Spleen (tissue), 11 donors: ENCODE results near the gene NUP210L. TPM values are rescaled to one million over a fixed set of nuclear protein-coding genes. Genes with fewer than 3 reads are reported as not detected.
"Not testable (repeated sequence)": the region's sequence is repeated elsewhere in the genome, so short reads cannot be mapped to it uniquely, and the experiment has no call there.

Experiments used
- DNase-seq: peaks from one replicate; pipeline ENCODE4 v3.0.0-alpha.2; 2020
- H3K27ac ChIP-seq, 8 donors: fragments of 200-600 bp; sonication (generic) in 7 of 8; 1 replicate in 4 of 8; 2 replicates in 4 of 8; pipeline versions ENCODE4 v1.5.0 to v1.8.0; 2016 to 2021; ENCODE audit warnings: inconsistent platforms in 4 of 8, mild to moderate bottlenecking in 4 of 8, moderate library complexity in 1 of 8
- H3K27me3 ChIP-seq, 7 donors: fragments of 200-600 bp; sonication (generic) in 6 of 7; replicated peaks in 1 of 7; 1 replicate in 4 of 7; 2 replicates in 3 of 7; pipeline versions ENCODE4 v1.5.0 to v1.8.0; 2016 to 2021; ENCODE audit warnings: inconsistent platforms in 3 of 7, mild to moderate bottlenecking in 1 of 7
- H3K36me3 ChIP-seq, 6 donors: fragments of 200-600 bp; sonication (generic) in 5 of 6; 1 replicate in 4 of 6; 2 replicates in 2 of 6; pipeline versions ENCODE4 v1.5.0 to v1.8.0; 2016 to 2021; ENCODE audit warnings: inconsistent platforms in 2 of 6
- H3K4me1 ChIP-seq, 6 donors: fragments of 200-600 bp; sonication (generic) in 5 of 6; 1 replicate in 3 of 6; 2 replicates in 3 of 6; pipeline versions ENCODE4 v1.5.0 to v1.8.0; 2016 to 2021; ENCODE audit warnings: inconsistent platforms in 3 of 6
- H3K4me3 ChIP-seq, 8 donors: fragments of 200-600 bp; sonication (generic) in 7 of 8; 1 replicate in 4 of 8; 2 replicates in 4 of 8; pipeline versions ENCODE4 v1.5.0 to v1.8.0; 2016 to 2021; ENCODE audit warnings: inconsistent platforms in 4 of 8, mild to moderate bottlenecking in 4 of 8, moderate library complexity in 2 of 8
- H3K9me3 ChIP-seq, 8 donors: fragments of 200-600 bp; sonication (generic) in 7 of 8; 1 replicate in 4 of 8; 2 replicates in 4 of 8; pipeline versions ENCODE4 v1.5.0 to v1.8.0; 2016 to 2021; ENCODE audit warnings: inconsistent platforms in 4 of 8
- CTCF ChIP-seq, 11 experiments: fragments of 200-600 bp in 7 of 11; fragments of 450-650 bp in 4 of 11; sonication (generic) in 4 of 11; IDR thresholded peaks in 8 of 11; conservative IDR thresholded peaks in 3 of 11; 1 replicate in 7 of 11; 2 replicates in 4 of 11; pipeline versions ENCODE4 v1.4.0 to v1.8.0; 2016 to 2021; ENCODE audit warnings: antibody characterized with exemption in 11 of 11, inconsistent platforms in 4 of 11, mild to moderate bottlenecking in 1 of 11
- POLR2A ChIP-seq, 3 donors: fragments of 450-650 bp; IDR thresholded peaks; one replicate each; pipeline ENCODE4 v1.5.1; 2017; ENCODE audit warnings: antibody characterized with exemption in 3 of 3, mild to moderate bottlenecking in 1 of 3
- POLR2AphosphoS5 ChIP-seq, 3 donors: sonication (generic); formaldehyde crosslinking; IDR thresholded peaks; one replicate each; pipeline ENCODE4 v1.5.1; 2017; ENCODE audit warnings: antibody characterized with exemption in 3 of 3
- WGBS, 5 donors: extraction: QIAGEN DNeasy Blood & Tissue Kit in 3 of 5; methylation state at CpG; one replicate each; pipeline versions ENCODE4 v1.1.5 to v1.1.7; 2013 to 2018; 5-methylcytosine and 5-hydroxymethylcytosine counted together
- intact Hi-C: fragments of 100-400 bp; cut with DNase I; formaldehyde crosslinking; loops from one replicate; pipeline ENCODE4 v1.15.0; 2023; ENCODE audit warnings: low total_unique reads
- polyA plus RNA-seq, 3 donors: library from polyadenylated mRNA; stranded (reverse); fragments of 200-250 nt; gene quantifications; one replicate each; pipeline ENCODE4 v1.2.1, GENCODE V29; 2013
- total RNA-seq, 7 donors: library from RNA; depleted of rRNA in 3 of 7; stranded (reverse); fragments of >200 nt in 3 of 7; fragmentation: NEBNext Ultra II Directional in 4 of 7; extraction: Animal tissue kit (Norgen Biotek cat#: 25700) in 4 of 7; gene quantifications; one replicate each; pipeline versions ENCODE4 v1.1.0 to v1.2.1, GENCODE V29; 2016 to 2021
- donor health status: healthy with polysubstance abuse.
- donor health status: DM: no; HTN: no; CAD: no; lungs with moderate emphysema.
- donor health status: DM: no; HTN: no; CAD: no.
- donor health status: Bipolar disorder and iron deficiency.
- donor health status: healthy.
- donor health status: DM: no; HTN: no; CAD: no.
- donor health status: DM: yes; HTN: yes; CAD: no.

The NUP210L gene
- total and polyA plus RNA-seq, 10 donors = 0.02 to 0.34 (median 0.09) TPM; not detected in 4

DNA sequence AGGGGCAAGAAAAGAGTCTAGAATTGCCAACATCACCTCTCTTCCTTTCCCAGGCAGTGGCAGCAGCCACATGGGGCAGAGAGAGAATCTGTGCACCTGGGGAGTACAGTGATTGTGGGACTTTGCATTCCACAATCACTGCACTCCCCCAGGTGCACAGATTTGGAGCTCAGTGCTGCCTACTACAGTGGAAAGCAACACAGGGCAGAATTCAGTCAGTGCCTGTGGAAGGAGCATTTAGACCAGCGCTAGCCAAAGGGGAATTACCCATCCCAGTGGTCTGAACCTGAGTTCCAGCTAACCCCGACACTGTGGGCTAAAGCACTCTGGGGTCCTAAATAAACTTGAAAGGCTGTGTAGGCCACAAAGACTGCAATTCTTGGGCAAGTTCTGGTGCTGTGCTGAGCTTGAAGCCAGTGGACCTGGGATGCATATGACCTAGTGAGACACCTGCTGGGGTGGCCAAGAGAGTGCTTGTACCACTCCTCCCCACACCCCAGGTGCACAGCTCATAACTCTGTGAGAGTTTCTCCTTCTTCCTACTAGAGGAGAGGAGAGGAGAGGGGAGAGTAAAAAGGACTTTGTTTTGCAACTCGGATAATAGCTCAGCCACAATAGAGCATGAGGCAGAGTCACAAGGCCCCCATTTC, 50.3 kb downstream of the NUP210L start:
- no peaks in the 10 kb centered on the region for H3K36me3 ChIP-seq
- no peaks in the 10 kb centered on the region for H3K4me1 ChIP-seq
- TF ChIP-seq POLR2A (IDR thresholded peaks at IDR 0.05) (no peak), CTCF (IDR thresholded peaks at IDR 0.05 in 8 of 11, conservative IDR thresholded peaks at IDR 0.05 in 3 of 11) (no peak), POLR2AphosphoS5 (IDR thresholded peaks at IDR 0.05) (no peak)
- WGBS, 5 donors = 78 to 93% (median 86%) methylated on average over 3 of the region's 3 CpGs
- no peaks in the 10 kb centered on the region for H3K27me3 ChIP-seq
- intact Hi-C loops = no loop called here
- no peak for DNase-seq
- H3K27ac ChIP-seq = no peak overlapping the region
- H3K4me3 ChIP-seq = no peak overlapping the region
- no peaks in the 10 kb centered on the region for H3K9me3 ChIP-seq

DNA sequence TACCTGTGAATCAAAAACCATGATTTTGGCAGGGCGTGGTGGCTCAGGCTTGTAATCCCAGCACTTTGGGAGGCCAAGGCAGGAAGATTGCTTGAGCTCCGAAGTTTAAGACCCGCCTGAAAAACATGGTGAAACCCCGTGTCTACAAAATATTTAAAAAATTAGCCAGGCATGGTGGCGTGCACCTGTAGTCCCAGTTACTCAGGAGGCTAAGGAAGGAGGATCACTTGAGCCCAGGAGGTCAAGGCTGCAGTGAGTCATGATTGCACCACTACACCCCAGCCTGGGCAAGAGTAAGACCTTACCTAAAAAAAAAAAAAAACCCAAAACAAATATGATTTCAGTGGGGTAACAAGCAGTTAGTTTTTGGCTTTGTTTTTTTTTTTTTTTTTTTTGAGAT, 54.7 kb downstream of the NUP210L start:
- H3K9me3 ChIP-seq, intact Hi-C loops, DNase-seq, H3K36me3 ChIP-seq, H3K4me3 ChIP-seq, H3K27me3 ChIP-seq, H3K27ac ChIP-seq, H3K4me1 ChIP-seq: not testable (repeated sequence)
- WGBS, 5 donors = 88 to 94% (median 91%) methylated on average over 5 of the region's 5 CpGs

DNA sequence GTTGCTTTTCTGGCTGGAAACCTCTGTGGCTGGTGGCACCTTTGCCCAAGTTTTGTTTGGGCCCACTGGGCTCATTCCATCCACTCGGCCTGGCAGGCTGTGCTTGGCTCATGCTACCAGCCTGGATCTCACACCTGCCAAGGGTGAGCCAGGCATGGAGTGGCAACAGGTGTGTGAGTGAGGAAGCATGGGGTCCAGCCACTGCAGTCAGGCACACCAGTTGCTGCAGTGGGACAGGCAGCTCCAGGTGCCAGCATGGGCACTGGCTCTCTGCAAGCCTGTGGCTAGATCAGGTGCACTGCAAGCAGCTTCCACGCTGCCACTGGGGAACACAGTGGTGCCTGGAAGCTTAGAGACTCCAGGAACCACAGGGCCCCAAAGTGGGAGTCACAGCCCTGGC, 57.0 kb downstream of the NUP210L start:
- TF ChIP-seq POLR2A (IDR thresholded peaks at IDR 0.05) (no peak), CTCF (IDR thresholded peaks at IDR 0.05 in 8 of 11, conservative IDR thresholded peaks at IDR 0.05 in 3 of 11) (no peak), POLR2AphosphoS5 (IDR thresholded peaks at IDR 0.05) (no peak)
- H3K36me3 ChIP-seq = no peaks in the 10 kb centered on the region
- H3K9me3 ChIP-seq = no peaks in the 10 kb centered on the region
- no peaks in the 10 kb centered on the region for H3K27me3 ChIP-seq
- no peaks in the 10 kb centered on the region for H3K4me1 ChIP-seq
- DNase-seq = no peak
- no peak overlapping the region for H3K4me3 ChIP-seq
- WGBS, 5 donors = 71 to 96% (median 76%) methylated on average over 1 to 2 of the region's 2 CpGs
- no peak overlapping the region for H3K27ac ChIP-seq
- intact Hi-C loops = no loop called here

DNA sequence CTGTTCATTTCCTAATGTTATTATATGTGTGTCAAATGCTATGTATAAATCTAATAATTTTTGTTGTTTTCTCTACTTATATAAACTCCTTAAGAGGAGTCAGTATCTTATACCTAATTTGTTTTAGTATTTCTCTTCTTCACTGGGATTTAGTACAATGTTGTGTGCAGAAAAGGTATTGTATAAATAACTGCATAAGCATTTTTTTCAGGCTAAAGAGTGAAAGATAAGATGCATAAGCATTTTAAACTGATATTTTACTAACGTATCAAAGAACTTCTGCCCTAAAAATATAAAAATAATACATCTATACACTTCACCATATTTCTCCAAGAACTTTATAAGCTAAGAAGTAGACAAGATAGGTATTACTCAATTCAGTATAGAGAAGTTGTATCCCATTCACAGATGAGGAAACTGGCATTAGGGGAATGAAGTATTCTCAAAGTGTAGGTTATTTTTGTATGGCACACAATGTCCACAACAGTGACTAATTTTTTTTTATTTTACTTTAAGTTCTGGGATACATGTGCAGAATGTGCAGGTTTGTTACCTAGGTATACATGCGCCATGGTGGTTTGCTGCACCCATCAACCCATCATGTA, 59.3 kb downstream of the NUP210L start:
- H3K27ac ChIP-seq = no peak overlapping the region
- H3K4me3 ChIP-seq = no peak overlapping the region
- intact Hi-C loops = no loop called here
- H3K4me1 ChIP-seq = no peaks in the 10 kb centered on the region
- TF ChIP-seq POLR2AphosphoS5 (IDR thresholded peaks at IDR 0.05) (no peak), CTCF (IDR thresholded peaks at IDR 0.05 in 8 of 11, conservative IDR thresholded peaks at IDR 0.05 in 3 of 11) (no peak)
- WGBS, 5 donors = 47 to 93% (median 65%) methylated on average over 2 of the region's 2 CpGs
- no peaks in the 10 kb centered on the region for H3K9me3 ChIP-seq
- DNase-seq = no peak
- no peaks in the 10 kb centered on the region for H3K36me3 ChIP-seq
- H3K27me3 ChIP-seq = no peaks in the 10 kb centered on the region
